H1 (cell line): ENCODE measurements around the gene PRDM1. TPM values are rescaled to one million over a fixed set of nuclear protein-coding genes. Genes with fewer than 3 reads are reported as not detected.

Experiments
- CTCF ChIA-PET: fragments of 300-600 bp; sonication (Branson Sonifier 250); formaldehyde crosslinking; loops from one replicate; lab custom pipeline; 2021; ENCODE audit not compliant: partially characterized antibody; lab: Charles Lee
- POLR2A ChIA-PET: fragments of 300-600 bp; sonication (Branson Sonifier 250); formaldehyde crosslinking; loops from one replicate; lab custom pipeline; 2021; ENCODE audit warnings: inconsistent platforms; ENCODE audit not compliant: partially characterized antibody; lab: Charles Lee
- DNase-seq, 2 experiments: peaks; one replicate each; pipeline versions ENCODE4 v3.0.0 to v3.0.0-alpha.2; 2010 to 2022; ENCODE audit warnings: low spot score in 2 of 2, low read depth in 1 of 2, mixed read lengths in 1 of 2
- FAIRE-seq: peaks from 2 replicates; lab custom pipeline; 2011; peaks lifted over from hg19 to GRCh38; lab: Jason Lieb, UNC
- H2AFZ ChIP-seq: 2 replicates; pipeline ENCODE4 v1.8.1; 2012; ENCODE audit warnings: low read length, inconsistent platforms
- H2AK5ac ChIP-seq: 2 replicates; pipeline ENCODE4 v1.6.1; 2013; ENCODE audit warnings: low read depth, low read length
- H2BK120ac ChIP-seq: replicated peaks from 2 replicates; pipeline ENCODE3; 2013; ENCODE audit warnings: low read depth, low read length, inconsistent platforms
- H2BK12ac ChIP-seq: 2 replicates; pipeline ENCODE4 v1.6.1; 2013; ENCODE audit warnings: low read depth, low read length
- H2BK15ac ChIP-seq: 2 replicates; pipeline ENCODE4 v1.6.1; 2013; ENCODE audit warnings: low read length
- H2BK20ac ChIP-seq: 2 replicates; pipeline ENCODE4 v1.6.1; 2013; ENCODE audit warnings: low read length
- H2BK5ac ChIP-seq: 2 replicates; pipeline ENCODE4 v1.6.1; 2013; ENCODE audit warnings: low read depth, low read length
- H3K14ac ChIP-seq: 2 replicates; pipeline ENCODE4 v1.6.1; 2013; ENCODE audit warnings: inconsistent platforms; ENCODE audit not compliant: insufficient read length
- H3K18ac ChIP-seq: 2 replicates; pipeline ENCODE4 v1.6.1; 2013; ENCODE audit warnings: low read length; ENCODE audit errors: extremely low read depth
- H3K23ac ChIP-seq: 2 replicates; pipeline ENCODE4 v1.6.1; 2013; ENCODE audit warnings: inconsistent platforms; ENCODE audit not compliant: insufficient read length
- H3K23me2 ChIP-seq: 2 replicates; pipeline ENCODE4 v1.6.1; 2013; ENCODE audit warnings: low read depth, low read length
- H3K27ac ChIP-seq: 2 replicates; pipeline ENCODE4 v1.6.1; 2011; ENCODE audit warnings: low read depth, low read length, inconsistent platforms
- H3K27me3 ChIP-seq, 4 experiments: replicated peaks in 1 of 4; 1 replicate in 1 of 4; 2 replicates in 3 of 4; pipeline versions ENCODE4 v1.6.1 to v1.8.1; 2011 to 2013; ENCODE audit warnings: low read length in 3 of 4, mild to moderate bottlenecking in 3 of 4, inconsistent platforms in 2 of 4, mixed read lengths in 2 of 4, moderate library complexity in 1 of 4; ENCODE audit not compliant: control insufficient read depth in 3 of 4, insufficient read depth in 3 of 4; ENCODE audit errors: extremely low read depth in 1 of 4
- H3K36me3 ChIP-seq, 4 experiments: 2 replicates each; pipeline versions ENCODE4 v1.6.1 to v1.8.1; 2011 to 2013; ENCODE audit warnings: mild to moderate bottlenecking in 4 of 4, low read length in 3 of 4, moderate library complexity in 2 of 4, control low read depth in 1 of 4, inconsistent platforms in 1 of 4; ENCODE audit not compliant: insufficient read depth in 4 of 4, control insufficient read depth in 2 of 4
- H3K4ac ChIP-seq: replicated peaks from 2 replicates; pipeline ENCODE3; 2013; ENCODE audit warnings: low read length, low read depth, mixed read lengths, inconsistent platforms; ENCODE audit not compliant: insufficient read length
- H3K4me1 ChIP-seq, 4 experiments: replicated peaks in 1 of 4; 1 replicate in 1 of 4; 2 replicates in 3 of 4; pipeline versions ENCODE4 v1.6.1 to v1.8.1; 2011 to 2013; ENCODE audit warnings: low read length in 3 of 4, inconsistent platforms in 2 of 4, mixed read lengths in 1 of 4; ENCODE audit not compliant: insufficient read depth in 4 of 4, control insufficient read depth in 3 of 4
- H3K4me2 ChIP-seq, 2 experiments: 2 replicates each; pipeline versions ENCODE4 v1.6.1 to v1.8.1; 2011 to 2013; ENCODE audit warnings: low read depth in 2 of 2, low read length in 2 of 2, control low read depth in 1 of 2, inconsistent platforms in 1 of 2, mild to moderate bottlenecking in 1 of 2; ENCODE audit not compliant: insufficient read depth in 1 of 2
- H3K4me3 ChIP-seq, 4 experiments: fragments of 200-600, 300-600 bp in 1 of 4; sonication (generic), shearing (Covaris generic), sonication (Bioruptor Twin) in 1 of 4; 2 replicates each; pipeline versions ENCODE4 v1.5.1 to v1.8.1; 2011 to 2016; ENCODE audit warnings: low read length in 4 of 4, low read depth in 3 of 4, control low read depth in 2 of 4, inconsistent platforms in 2 of 4, mild to moderate bottlenecking in 2 of 4, mixed read lengths in 1 of 4, moderate library complexity in 1 of 4; ENCODE audit not compliant: insufficient read depth in 2 of 4; ENCODE audit errors: extremely low read depth in 1 of 4
- H3K56ac ChIP-seq: replicated peaks from 2 replicates; pipeline ENCODE3; 2013; ENCODE audit warnings: low read depth, mild to moderate bottlenecking, mixed read lengths, low read length, inconsistent platforms; ENCODE audit not compliant: insufficient read length
- H3K79me1 ChIP-seq: 2 replicates; pipeline ENCODE4 v1.6.1; 2013; ENCODE audit warnings: low read depth, low read length, control low read depth
- H3K79me2 ChIP-seq, 2 experiments: 2 replicates each; pipeline versions ENCODE4 v1.6.1 to v1.8.1; 2012 to 2013; ENCODE audit warnings: low read length in 2 of 2, mild to moderate bottlenecking in 2 of 2, inconsistent platforms in 1 of 2; ENCODE audit not compliant: insufficient read depth in 2 of 2, control insufficient read depth in 1 of 2
- H3K9ac ChIP-seq, 4 experiments: replicated peaks in 1 of 4; 1 replicate in 1 of 4; 2 replicates in 3 of 4; pipeline versions ENCODE4 v1.6.1 to v1.8.1; 2011 to 2013; ENCODE audit warnings: low read depth in 3 of 4, low read length in 3 of 4, control low read depth in 2 of 4, mild to moderate bottlenecking in 2 of 4, moderate library complexity in 2 of 4, inconsistent platforms in 1 of 4; ENCODE audit errors: extremely low read depth in 1 of 4
- H3K9me3 ChIP-seq, 2 experiments: 2 replicates each; pipeline versions ENCODE4 v1.6.1 to v1.8.1; 2012 to 2013; ENCODE audit warnings: mild to moderate bottlenecking in 2 of 2, moderate library complexity in 2 of 2, control low read depth in 1 of 2, inconsistent platforms in 1 of 2, low read depth in 1 of 2, low read length in 1 of 2, mixed read lengths in 1 of 2; ENCODE audit not compliant: insufficient read depth in 2 of 2
- H4K20me1 ChIP-seq, 2 experiments: replicated peaks in 1 of 2; 2 replicates each; pipeline versions ENCODE3 to v1.8.1; 2011 to 2013; ENCODE audit warnings: inconsistent platforms in 2 of 2, low read length in 2 of 2, mild to moderate bottlenecking in 1 of 2; ENCODE audit not compliant: insufficient read depth in 2 of 2, control insufficient read depth in 1 of 2
- H4K5ac ChIP-seq: 2 replicates; pipeline ENCODE4 v1.6.1; 2013; ENCODE audit warnings: low read length, low read depth, mixed read lengths, inconsistent platforms; ENCODE audit not compliant: insufficient read length
- H4K8ac ChIP-seq: 2 replicates; pipeline ENCODE4 v1.8.0; 2013; ENCODE audit warnings: mild to moderate bottlenecking, moderate library complexity, low read length, inconsistent platforms; ENCODE audit not compliant: insufficient read depth; ENCODE audit errors: extremely low read depth
- H4K91ac ChIP-seq: replicated peaks from 2 replicates; pipeline ENCODE3; 2013; ENCODE audit warnings: low read length, mixed read lengths, inconsistent platforms; ENCODE audit not compliant: insufficient read length
- BACH1 ChIP-seq: IDR thresholded peaks from 2 replicates; pipeline ENCODE4 v1.6.1; 2012; ENCODE audit warnings: low read length, improper control_type of control experiment
- CBX5 ChIP-seq: fragments of 300-800, 300-1000 bp; sonication (generic); IDR thresholded peaks from 2 replicates; pipeline ENCODE4 v1.7.1; 2016; ENCODE audit warnings: antibody characterized with exemption, low read length, low read depth
- CHD1 ChIP-seq: IDR thresholded peaks from 2 replicates; pipeline ENCODE4 v1.6.1; 2012; ENCODE audit warnings: low read depth, low read length, improper control_type of control experiment
- CREB1 ChIP-seq: IDR thresholded peaks from 2 replicates; pipeline ENCODE4 v1.6.1; 2012; ENCODE audit warnings: inconsistent platforms
- FOSL1 ChIP-seq: IDR thresholded peaks from 2 replicates; pipeline ENCODE4 v1.6.1; 2011; ENCODE audit warnings: mild to moderate bottlenecking, low read depth, low read length, moderate library complexity; ENCODE audit not compliant: insufficient read depth
- GTF2F1 ChIP-seq: IDR thresholded peaks from 2 replicates; pipeline ENCODE4 v1.6.1; 2012; ENCODE audit warnings: low read depth, low read length, improper control_type of control experiment, borderline replicate concordance
- KDM4A ChIP-seq: IDR thresholded peaks from one replicate; pipeline ENCODE4 v1.7.1; 2012; ENCODE audit warnings: low read depth, mild to moderate bottlenecking, moderate library complexity, low read length, inconsistent platforms; ENCODE audit not compliant: severe bottlenecking
- MAFK ChIP-seq: IDR thresholded peaks from 2 replicates; pipeline ENCODE4 v1.6.1; 2012; ENCODE audit warnings: low read depth, mild to moderate bottlenecking, improper control_type of control experiment, low read length
- SIN3A ChIP-seq, 2 experiments: IDR thresholded peaks in 1 of 2; conservative IDR thresholded peaks in 1 of 2; 2 replicates each; pipeline ENCODE4 v1.6.1; 2011 to 2012; ENCODE audit warnings: low read length in 2 of 2, improper control_type of control experiment in 1 of 2, low read depth in 1 of 2, mild to moderate bottlenecking in 1 of 2
- SP2 ChIP-seq: IDR thresholded peaks from 2 replicates; pipeline ENCODE4 v1.6.1; 2012; ENCODE audit warnings: mild to moderate bottlenecking, low read length, inconsistent platforms
- SRF ChIP-seq: IDR thresholded peaks from 2 replicates; pipeline ENCODE4 v1.6.1; 2011; ENCODE audit warnings: mild to moderate bottlenecking, low read depth, low read length, moderate library complexity
- TBP ChIP-seq: IDR thresholded peaks from 2 replicates; pipeline ENCODE4 v1.6.1; 2011; ENCODE audit warnings: low read depth, low read length, improper control_type of control experiment
- WGBS, 2 experiments: shearing (Covaris generic) in 1 of 2; methylation state at CpG; one replicate each; pipeline versions ENCODE4 v1.1.6 to v1.1.7; 2013 to 2015; ENCODE audit warnings: low lambda C conversion rate in 2 of 2, mixed read lengths in 2 of 2, inconsistent platforms in 1 of 2, low coverage in 1 of 2, missing lambda C conversion rate in 1 of 2; ENCODE audit not compliant: insufficient replicate concordance in 2 of 2, insufficient coverage in 1 of 2, insufficient read length in 1 of 2; ENCODE audit errors: extremely low coverage in 1 of 2, missing lambda C conversion rate in 1 of 2; 5-methylcytosine and 5-hydroxymethylcytosine counted together
- polyA plus RNA-seq, 7 experiments: library from polyadenylated mRNA; depleted of rRNA in 3 of 7; stranded (reverse) in 5 of 7; unstranded in 2 of 7; fragments of >200 nt in 5 of 7; fragments of 200-250 nt in 2 of 7; gene quantifications; 1 replicate in 5 of 7; 2 replicates in 1 of 7; 4 replicates in 1 of 7; pipeline versions ENCODE4 v1.2.1 to v1.2.3, GENCODE V29; 2011 to 2013; ENCODE audit warnings: missing spikeins in 2 of 7, mixed read lengths in 2 of 7
- total RNA-seq: library from RNA; stranded (reverse); fragmentation: NEBNext Ultra II Directional; extraction: Animal tissue kit (Norgen Biotek cat#: 25700); gene quantifications from 2 replicates; pipeline ENCODE4 v1.2.1, GENCODE V29; 2021

The PRDM1 gene
- total and polyA plus RNA-seq, 2 of the 8 experiments (the other 6 are each of a cell fraction or from before 2014, with no cell fraction given) = 0.21 to 0.74 TPM

- Histone ChIP-seq H2BK20ac (no peak overlapping the region), H2AFZ (no peak overlapping the region), H2BK5ac (no peak overlapping the region), H3K18ac (no peak overlapping the region), H4K91ac (no peak overlapping the region), H4K5ac (no peak overlapping the region), H3K23ac (no peak overlapping the region), H3K4me1 (peaks cover 8 to 16% (median 11%) of the 10 kb centered on the region in 4 experiments; a peak in 6 of 7 replicates), H4K20me1 (no peaks in the 10 kb centered on the region), H3K27ac (no peak overlapping the region), H3K27me3 (peaks cover 0 to 20% (median 3%) of the 10 kb centered on the region in 4 experiments; a peak in 3 of 7 replicates), H3K79me1 (no peaks in the 10 kb centered on the region), H3K9ac (no peak overlapping the region), H3K36me3 (no peaks in the 10 kb centered on the region), H3K9me3 (no peaks in the 10 kb centered on the region), H3K56ac (no peak overlapping the region), H2AK5ac (no peak overlapping the region), H4K8ac (no peak overlapping the region), H2BK120ac (no peak overlapping the region), H2BK12ac (no peak overlapping the region), H3K23me2 (peaks cover 8% of the 10 kb centered on the region; the same call in 1 of the 2 replicates), H3K4me2 (no peak overlapping the region), H3K14ac (no peak overlapping the region), H3K79me2 (no peaks in the 10 kb centered on the region), H3K4me3 (no peak overlapping the region), H2BK15ac (no peak overlapping the region), H3K4ac (no peak overlapping the region)
- 84% methylated on average over 6 of the region's 6 CpGs; no CpG with 5 or more reads in 1 of the 2 experiments for WGBS, 2 experiments
- ChIA-PET CTCF (interaction anchor here (0.5 to 1.8 kb wide), 15 partner anchors 19 to 599 kb away, joined by 3 to 6 read pairs (median 3); no protein-coding TSS in a partner anchor), POLR2A (interaction anchor here (0.6 kb wide), 1 partner anchor 282 kb away, joined by 3 read pairs; no protein-coding TSS in a partner anchor)
- FAIRE-seq = no peak
- DNase-seq = no peak
- TF ChIP-seq CBX5 (no peak), FOSL1 (no peak), CHD1 (no peak), SP2 (no peak), MAFK (no peak), TBP (no peak), CREB1 (no peak), SIN3A (conservative IDR thresholded peaks at IDR 0.05 in 1 of 2, IDR thresholded peaks at IDR 0.05 in 1 of 2; ENCODE audit: low read depth in 1 of 2, low read length in 2 of 2) (no peak), GTF2F1 (no peak), BACH1 (no peak), SRF (no peak), KDM4A (no peak)
Observed at GRCh38 chr6:106082735-106083398, 3.3 kb upstream of the PRDM1 start.
